Caco-2 (cell line): Measurements from ENCODE around the gene RAC2. TPM values are rescaled to one million over a fixed set of nuclear protein-coding genes. Genes with fewer than 3 reads are reported as not detected.

Source experiments
- BruUV-seq: library from RNA; stranded (reverse); fragments of 400-500 nt; replicated peaks from 2 replicates; lab custom pipeline; 2021; lab: Mats Ljungman, UMichigan
- CTCF ChIA-PET: fragments of 300-600 bp; sonication (Branson Sonifier 250); formaldehyde crosslinking; loops from one replicate; lab custom pipeline; 2022; ENCODE audit warnings: antibody characterized with exemption; lab: Charles Lee
- POLR2A ChIA-PET: fragments of 300-600 bp; sonication (Branson Sonifier 250); formaldehyde crosslinking; loops from one replicate; lab custom pipeline; 2022; ENCODE audit warnings: antibody characterized with exemption; lab: Charles Lee
- DNase-seq, 2 experiments: peaks; one replicate each; pipeline versions ENCODE4 v3.0.0 to v3.0.0-alpha.2; 2020 to 2022
- H3K27me3 ChIP-seq: replicated peaks from 2 replicates; pipeline ENCODE4 v1.6.0; 2011; ENCODE audit warnings: low read length; ENCODE audit not compliant: control insufficient read depth, insufficient read depth
- H3K36me3 ChIP-seq: 2 replicates; pipeline ENCODE4 v1.5.1; 2011; ENCODE audit warnings: low read length; ENCODE audit not compliant: control insufficient read depth, insufficient read depth
- H3K4me1 ChIP-seq: fragments of 250-450 bp; sonication (Bioruptor Pico); 2 replicates; pipeline ENCODE4 v1.5.1; 2020; ENCODE audit warnings: mild to moderate bottlenecking
- H3K4me3 ChIP-seq: 2 replicates; pipeline ENCODE4 v1.5.1; 2011; ENCODE audit warnings: low read depth, mild to moderate bottlenecking, control low read depth, low read length
- H3K9me3 ChIP-seq: fragments of 250-450 bp; sonication (Bioruptor Pico); 2 replicates; pipeline ENCODE4 v1.5.1; 2020; ENCODE audit warnings: mild to moderate bottlenecking, moderate library complexity
- H3K27ac Mint-ChIP-seq: one replicate; pipeline ENCODE4 v1.8.0; 2022; ENCODE audit warnings: mixed read lengths; ENCODE audit not compliant: unreplicated experiment
- H3K27me3 Mint-ChIP-seq: one replicate; pipeline ENCODE4 v1.8.0; 2022; ENCODE audit warnings: mixed read lengths; ENCODE audit not compliant: insufficient read depth, unreplicated experiment
- H3K36me3 Mint-ChIP-seq: one replicate; pipeline ENCODE4 v1.8.0; 2022; ENCODE audit warnings: mild to moderate bottlenecking, mixed read lengths; ENCODE audit not compliant: insufficient read depth, unreplicated experiment
- H3K4me1 Mint-ChIP-seq: one replicate; pipeline ENCODE4 v1.8.0; 2022; ENCODE audit warnings: low read depth, mixed read lengths; ENCODE audit not compliant: unreplicated experiment
- H3K4me3 Mint-ChIP-seq: one replicate; pipeline ENCODE4 v1.8.0; 2022; ENCODE audit warnings: mild to moderate bottlenecking, moderate library complexity, mixed read lengths; ENCODE audit not compliant: unreplicated experiment
- H3K9me3 Mint-ChIP-seq: one replicate; pipeline ENCODE4 v1.8.0; 2022; ENCODE audit warnings: mixed read lengths; ENCODE audit not compliant: unreplicated experiment
- CTCF ChIP-seq, 2 experiments: fragments of 200-600 bp in 1 of 2; IDR thresholded peaks; 1 replicate in 1 of 2; 2 replicates in 1 of 2; pipeline versions ENCODE4 v1.5.1 to v1.8.0; 2011 to 2022; ENCODE audit warnings: antibody characterized with exemption in 1 of 2, control low read depth in 1 of 2, inconsistent platforms in 1 of 2, low read depth in 1 of 2, low read length in 1 of 2, mild to moderate bottlenecking in 1 of 2, moderate library complexity in 1 of 2; ENCODE audit not compliant: insufficient read depth in 1 of 2, severe bottlenecking in 1 of 2, unreplicated experiment in 1 of 2
- intact Hi-C: fragments of 100-400 bp; cut with micrococcal nuclease; formaldehyde crosslinking; loops from one replicate; pipeline ENCODE4 v1.10.0; 2022; ENCODE audit not compliant: unreplicated experiment
- total RNA-seq: library from RNA; stranded (reverse); gene quantifications from 2 replicates; pipeline ENCODE4 v1.2.3, GENCODE V29; 2022

RAC2 gene
- total RNA-seq, 1 experiment from 2014 or later = 0.25 TPM

DNA sequence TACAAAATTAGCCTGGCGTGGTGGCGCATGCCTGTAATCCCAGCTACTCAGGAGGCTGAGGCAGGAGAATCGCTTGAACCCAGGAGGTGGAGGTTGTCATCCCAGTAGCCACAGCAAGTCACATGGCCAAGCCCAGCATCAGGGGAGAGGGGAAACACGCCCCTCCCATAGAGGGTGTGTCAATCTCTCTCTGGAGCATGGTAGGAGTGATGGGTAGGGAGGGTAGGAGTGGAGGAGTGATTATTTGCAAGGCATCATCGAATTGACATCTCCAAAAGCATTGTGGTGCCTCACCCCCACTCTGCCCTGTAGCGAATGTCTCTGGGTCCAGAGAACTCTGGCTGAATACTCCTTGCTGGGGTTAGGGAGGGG lies 25.7 kb downstream of the RAC2 start:
- no TSS peak for BruUV-seq
- no peaks in the 10 kb centered on the region for H3K9me3 ChIP-seq
- CTCF ChIA-PET = no interaction called here

GRCh38 chr22:37215890-37216289 lies 28.2 kb downstream of the RAC2 start:
- Mint-ChIP-seq H3K36me3 (no peaks in the 10 kb centered on the region), H3K27me3 (peaks cover 9% of the 10 kb centered on the region), H3K27ac (no peak overlapping the region), H3K9me3 (no peaks in the 10 kb centered on the region), H3K4me1 (peaks cover 5% of the 10 kb centered on the region), H3K4me3 (no peak overlapping the region)
- ChIA-PET POLR2A (no interaction called here), CTCF (no interaction called here)
- Histone ChIP-seq H3K36me3 (no peaks in the 10 kb centered on the region), H3K9me3 (no peaks in the 10 kb centered on the region), H3K4me3 (no peak overlapping the region), H3K27me3 (no peaks in the 10 kb centered on the region), H3K4me1 (no peaks in the 10 kb centered on the region)
- no TSS peak for BruUV-seq
- intact Hi-C loops = no loop called here
- DNase-seq = no peak
- no peak for TF ChIP-seq CTCF (IDR thresholded peaks at IDR 0.05; ENCODE audit: insufficient read depth in 1 of 2, low read depth in 1 of 2, low read length in 1 of 2, severe bottlenecking in 1 of 2, unreplicated experiment in 1 of 2)

More for the DNA sequence above, 25.7 kb downstream of the RAC2 start:
- H3K36me3 ChIP-seq = no peaks in the 10 kb centered on the region
- no peak overlapping the region for H3K4me3 Mint-ChIP-seq
- DNase-seq = no peak
- POLR2A ChIA-PET = no interaction called here
- H3K4me3 ChIP-seq = no peak overlapping the region
- no peak overlapping the region for H3K27ac Mint-ChIP-seq
- H3K4me1 Mint-ChIP-seq = peaks cover 5% of the 10 kb centered on the region
- H3K36me3 Mint-ChIP-seq = no peaks in the 10 kb centered on the region
- TF ChIP-seq CTCF (IDR thresholded peaks at IDR 0.05; ENCODE audit: insufficient read depth in 1 of 2, low read depth in 1 of 2, low read length in 1 of 2, severe bottlenecking in 1 of 2, unreplicated experiment in 1 of 2) = no peak
- H3K9me3 Mint-ChIP-seq = no peaks in the 10 kb centered on the region
- H3K4me1 ChIP-seq = no peaks in the 10 kb centered on the region
- intact Hi-C loops = no loop called here
- no peaks in the 10 kb centered on the region for H3K27me3 ChIP-seq
- peaks cover 9% of the 10 kb centered on the region for H3K27me3 Mint-ChIP-seq

GRCh38 chr22:37214731-37215030 lies 29.4 kb downstream of the RAC2 start:
- POLR2A ChIA-PET = no interaction called here
- Mint-ChIP-seq H3K27ac (no peak overlapping the region), H3K4me3 (no peak overlapping the region), H3K4me1 (peaks cover 5% of the 10 kb centered on the region), H3K36me3 (no peaks in the 10 kb centered on the region), H3K27me3 (peaks cover 12% of the 10 kb centered on the region), H3K9me3 (no peaks in the 10 kb centered on the region)
- TF ChIP-seq CTCF (IDR thresholded peaks at IDR 0.05; ENCODE audit: insufficient read depth in 1 of 2, low read depth in 1 of 2, low read length in 1 of 2, severe bottlenecking in 1 of 2, unreplicated experiment in 1 of 2) = no peak
- Histone ChIP-seq H3K36me3 (no peaks in the 10 kb centered on the region), H3K27me3 (no peaks in the 10 kb centered on the region), H3K4me3 (no peak overlapping the region), H3K9me3 (no peaks in the 10 kb centered on the region), H3K4me1 (no peaks in the 10 kb centered on the region)
- intact Hi-C loops = no loop called here
- CTCF ChIA-PET = interaction anchor here (0.9 kb wide), 1 partner anchor 15 kb away, joined by 4 read pairs; no protein-coding TSS in a partner anchor
- DNase-seq = no peak
- BruUV-seq = no TSS peak
